Nucleus accumbens (tissue), 56 donors: Measurements from ENCODE around the gene AMDHD1.

Source experiments
- DNase-seq, 56 donors: peaks; one replicate each; lab custom pipeline; 2025; lab: John Stamatoyannopoulos, UW

Gene AMDHD1

DNA sequence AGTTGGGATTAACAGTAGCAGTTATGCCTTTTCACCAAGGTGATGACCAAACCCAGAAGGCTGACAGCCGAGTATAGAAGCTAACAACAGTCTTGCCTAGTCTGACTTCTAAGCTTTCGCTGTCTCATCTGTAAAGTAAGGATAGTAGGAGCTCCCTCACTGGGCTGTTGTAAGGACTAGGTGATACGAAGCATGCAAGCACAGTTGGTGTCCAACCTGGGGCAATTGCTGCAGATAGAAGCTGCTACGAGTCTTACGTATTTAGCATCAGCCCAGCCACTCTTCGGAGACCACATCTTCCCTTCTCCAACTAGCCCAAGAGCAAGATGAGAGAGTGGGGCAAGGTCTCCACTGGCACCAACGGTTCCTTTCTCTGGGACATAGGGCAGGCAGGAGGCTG, 47.0 kb downstream of the AMDHD1 start:
- no peak for DNase-seq

DNA sequence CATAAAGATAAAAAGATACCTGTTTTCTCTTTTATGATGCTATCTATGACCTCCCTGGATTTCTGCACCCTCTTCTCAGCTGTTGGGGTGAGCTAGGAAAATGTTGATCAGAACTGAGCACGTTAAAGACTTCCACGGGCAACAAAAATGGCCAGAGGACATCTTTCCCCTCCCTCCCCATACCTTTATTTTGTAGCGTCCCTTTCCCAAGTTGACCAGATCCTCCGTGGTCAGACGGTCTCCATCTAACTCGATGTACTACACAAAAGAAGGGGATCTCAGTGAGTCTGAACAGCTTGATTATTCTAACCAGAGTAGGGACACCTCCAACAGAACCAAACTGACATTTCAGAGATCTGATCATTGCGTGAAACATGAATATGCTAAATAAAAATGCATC, 50.8 kb downstream of the AMDHD1 start:
- no peak for DNase-seq

DNA sequence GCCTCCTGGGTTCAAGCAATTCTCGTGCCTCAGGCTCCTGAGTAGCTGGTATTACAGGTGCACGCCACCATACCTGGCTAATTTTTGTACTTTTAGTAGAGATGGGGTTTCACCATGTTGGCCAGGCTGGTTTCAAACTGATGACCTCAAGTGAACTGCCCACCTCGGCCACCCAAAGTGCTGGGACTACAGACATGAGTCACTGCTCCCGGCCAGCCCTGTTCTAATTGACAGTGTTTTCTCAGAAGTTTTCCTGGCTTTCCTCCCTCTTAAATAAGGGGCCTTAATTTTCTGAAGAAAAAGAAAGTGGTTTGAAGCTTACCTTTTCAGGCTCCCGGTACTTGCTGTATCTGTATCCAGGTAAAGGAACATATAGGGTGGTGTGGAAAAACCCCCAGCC, 51.3 kb downstream of the AMDHD1 start:
- no peak for DNase-seq

DNA sequence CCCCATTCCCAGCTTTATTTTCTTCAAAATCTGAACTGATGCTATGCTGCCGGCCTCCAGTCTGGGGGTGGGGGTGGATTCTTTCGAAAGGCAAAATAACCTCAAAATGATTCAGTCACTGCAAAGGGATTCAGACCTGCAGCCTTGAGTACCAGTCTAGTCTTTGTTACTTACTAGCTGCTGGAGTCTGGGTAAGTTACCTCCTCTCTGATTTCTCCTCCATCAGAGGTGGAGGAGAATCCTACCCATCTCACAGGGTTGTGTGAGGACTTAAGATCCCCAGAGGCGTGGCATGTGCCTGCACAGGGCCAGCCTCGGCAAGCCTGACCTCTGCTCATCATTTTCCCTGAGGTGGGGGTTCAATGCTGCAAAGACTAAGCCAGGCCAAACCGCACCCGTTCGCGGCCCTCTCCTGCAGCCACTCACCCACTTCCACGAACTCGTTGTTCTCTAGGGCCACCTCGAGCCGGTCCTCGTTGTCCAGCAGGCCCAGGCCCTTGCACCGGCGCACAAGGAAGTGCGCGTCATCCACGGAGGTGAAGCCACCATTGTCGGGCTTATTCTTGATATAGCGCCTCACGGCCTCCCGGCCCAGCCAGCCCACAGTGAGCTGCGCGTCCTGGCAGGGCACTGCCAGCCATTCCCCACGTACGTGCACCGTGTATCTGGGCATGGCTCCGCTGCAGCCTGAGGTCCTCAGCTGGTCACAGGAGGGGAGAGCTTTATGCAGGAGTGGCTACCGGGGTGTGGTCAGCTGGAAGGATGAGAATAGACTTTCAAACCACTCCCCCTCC, 52.3 kb downstream of the AMDHD1 start:
- no peak for DNase-seq

DNA sequence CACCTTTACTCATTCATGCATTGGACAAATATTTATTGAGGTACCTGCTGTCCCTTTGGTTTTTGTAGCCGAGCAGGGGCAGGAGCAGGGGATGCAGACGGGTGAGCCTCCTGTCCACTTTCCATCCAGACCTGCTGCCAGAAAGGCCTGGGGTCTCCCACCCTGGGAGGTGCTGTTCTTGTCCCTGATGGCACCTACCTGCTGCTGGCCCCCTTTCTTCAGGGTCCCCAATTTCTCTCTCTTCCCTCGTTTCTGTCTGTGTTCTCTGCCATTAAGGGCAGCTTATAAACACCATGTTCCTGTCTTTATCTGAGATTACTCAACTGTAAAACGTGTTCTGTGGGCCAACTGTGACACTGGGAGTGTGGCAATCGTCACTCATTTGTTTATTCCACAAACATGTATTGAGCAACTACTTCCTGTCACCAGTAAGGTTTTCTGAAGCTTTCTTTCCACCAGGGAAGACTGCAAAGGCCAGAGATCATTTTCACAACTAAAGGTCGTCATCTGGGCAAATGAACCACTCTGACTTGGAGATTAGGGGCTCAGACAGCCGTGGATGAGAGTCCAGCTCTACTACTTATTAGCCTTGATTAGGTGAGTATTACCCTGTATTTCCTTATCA, 53.0 kb downstream of the AMDHD1 start, which contains the start of gene HAL:
Gene HAL, minus strand, starts transcription at position 311 of the 625 bp plus-strand sequence. CDS start 434 bp downstream, outside the sequence.
- DNase-seq: no peak

DNA sequence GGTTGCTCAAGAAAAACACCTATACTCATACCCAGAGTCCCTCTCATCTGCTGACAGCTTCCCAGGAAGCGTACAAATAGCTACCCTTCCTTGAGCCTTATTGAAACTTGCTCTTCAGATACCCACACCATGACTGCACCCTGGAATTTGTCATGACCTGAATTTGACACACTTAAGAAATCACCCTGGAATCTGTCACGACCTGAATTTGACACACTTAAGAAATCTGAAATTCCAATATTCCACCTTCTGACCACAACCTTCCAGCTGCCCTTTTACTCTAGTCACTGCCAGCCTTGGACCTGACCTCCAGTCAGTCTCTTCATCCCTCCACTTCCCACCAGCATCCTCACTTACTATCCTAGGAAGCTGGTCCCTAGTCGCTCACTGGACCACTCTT, 54.1 kb downstream of the AMDHD1 start:
- DNase-seq: no peak

DNA sequence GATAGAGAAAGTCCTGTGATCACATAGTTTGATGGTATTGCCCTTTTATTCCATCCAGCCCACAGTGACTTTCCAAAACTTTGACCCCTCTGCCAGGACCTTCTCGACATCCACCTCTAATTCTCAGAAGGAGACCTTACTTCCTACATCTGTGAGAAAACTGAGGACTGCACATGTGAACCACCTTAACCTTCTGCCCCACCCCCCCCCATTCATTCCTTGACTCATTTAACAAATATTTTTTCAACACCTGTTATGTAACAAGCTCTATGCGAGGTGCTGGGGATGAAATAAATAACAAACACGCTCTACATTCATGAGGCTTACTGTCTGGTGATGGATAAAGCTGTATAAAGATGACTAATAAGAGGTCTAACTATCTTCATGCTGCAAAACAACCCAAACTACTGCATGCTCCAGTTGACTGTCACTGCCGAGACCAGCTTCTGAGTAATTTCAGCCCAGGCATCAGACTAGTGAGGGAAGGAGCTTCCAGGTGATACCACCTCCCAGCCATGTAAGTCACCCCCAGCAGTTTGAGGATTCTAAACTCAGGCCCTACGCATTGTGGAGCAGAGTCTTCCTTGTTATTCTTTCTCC, 54.9 kb downstream of the AMDHD1 start:
- no peak for DNase-seq

DNA sequence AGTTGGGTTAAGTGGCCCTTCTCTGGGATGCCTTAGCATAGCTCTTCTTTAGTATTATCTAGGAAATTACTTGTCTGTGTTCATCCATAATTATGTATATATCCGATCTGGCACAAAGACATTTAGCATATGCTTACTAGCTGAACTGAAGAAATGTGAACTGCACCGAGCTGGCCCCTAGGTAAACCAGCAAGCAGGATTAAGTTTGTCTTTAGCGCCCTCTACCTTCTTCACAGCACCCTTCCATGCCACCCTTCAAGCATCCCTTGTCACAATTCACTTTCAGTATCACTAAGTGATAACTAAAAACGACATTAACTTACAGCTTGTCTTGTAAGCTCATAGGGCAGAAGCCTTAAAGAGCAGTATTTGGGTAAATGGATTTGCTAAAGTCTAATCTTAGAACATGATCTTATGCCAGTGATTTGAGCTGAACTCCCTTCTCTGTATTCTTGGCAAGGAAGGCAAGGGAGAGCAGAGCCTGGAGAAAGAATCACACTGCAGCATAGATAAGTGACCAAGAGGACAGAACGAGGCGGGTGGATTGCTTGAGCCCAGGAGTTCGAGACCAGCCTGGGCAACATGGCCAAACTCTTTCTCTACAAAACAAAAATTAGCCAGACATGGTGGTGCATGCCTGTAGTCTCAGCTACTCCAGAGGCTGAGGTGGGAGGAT, 55.6 kb downstream of the AMDHD1 start:
- DNase-seq: peak in 34 of 56 donors; percentile 1 to 59 (median 10)

DNA sequence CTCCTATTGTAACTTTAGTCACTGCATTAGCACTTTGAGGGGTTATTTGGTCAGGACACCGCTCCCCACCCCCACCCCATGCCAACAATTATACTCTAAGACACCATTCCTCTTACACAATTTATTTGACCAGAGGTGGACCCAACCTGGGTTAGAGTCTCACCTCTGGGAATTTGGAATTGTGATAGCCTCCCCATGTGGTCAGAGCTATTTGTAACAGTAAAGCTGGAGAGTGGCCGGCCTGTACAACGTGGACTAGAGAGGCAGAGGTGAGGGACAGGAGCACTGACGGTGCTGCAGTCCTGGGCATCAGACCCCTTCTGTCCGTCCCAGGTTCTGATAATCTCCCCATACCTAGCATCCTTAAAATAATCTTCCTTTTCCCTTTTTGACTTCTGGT, 56.4 kb downstream of the AMDHD1 start:
- no peak for DNase-seq

DNA sequence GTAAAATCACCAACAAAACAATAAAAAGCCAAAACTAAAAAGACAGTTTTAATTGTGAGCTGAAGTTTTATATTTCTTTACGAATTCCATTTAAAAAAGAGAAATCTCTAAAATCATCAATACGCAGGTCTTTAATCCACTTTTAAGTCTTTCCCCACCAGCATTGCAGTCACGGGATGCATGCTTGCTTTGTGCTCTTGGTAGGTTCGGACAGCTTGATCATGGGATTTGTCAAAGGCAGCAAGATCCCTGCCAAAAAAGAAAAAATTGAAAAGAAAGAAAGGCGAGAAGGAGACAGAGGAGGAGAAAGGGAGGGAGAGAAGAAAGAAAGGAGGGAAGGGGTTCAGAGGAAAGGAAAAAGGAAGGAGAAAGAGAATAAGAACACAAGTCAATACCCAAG, 57.7 kb downstream of the AMDHD1 start:
- no peak for DNase-seq

DNA sequence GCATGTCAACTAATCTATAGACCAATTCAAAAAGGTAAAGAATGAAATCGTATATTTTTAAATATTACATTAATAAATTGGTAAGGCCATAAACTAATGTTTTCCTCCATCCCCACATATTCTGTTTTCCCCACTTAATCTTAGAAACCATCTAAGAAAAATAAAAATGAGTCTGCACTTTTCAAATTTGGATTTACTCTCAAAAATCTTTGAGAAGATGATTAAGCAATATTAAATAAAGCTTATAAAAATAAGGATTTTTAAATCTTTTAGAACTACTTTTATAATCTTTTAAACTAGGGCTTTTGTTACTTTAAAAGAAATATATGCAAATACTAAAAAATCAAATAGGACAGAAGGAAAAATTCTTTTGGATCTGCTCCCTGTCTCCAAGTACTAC, 63.6 kb downstream of the AMDHD1 start:
- DNase-seq: no peak

DNA sequence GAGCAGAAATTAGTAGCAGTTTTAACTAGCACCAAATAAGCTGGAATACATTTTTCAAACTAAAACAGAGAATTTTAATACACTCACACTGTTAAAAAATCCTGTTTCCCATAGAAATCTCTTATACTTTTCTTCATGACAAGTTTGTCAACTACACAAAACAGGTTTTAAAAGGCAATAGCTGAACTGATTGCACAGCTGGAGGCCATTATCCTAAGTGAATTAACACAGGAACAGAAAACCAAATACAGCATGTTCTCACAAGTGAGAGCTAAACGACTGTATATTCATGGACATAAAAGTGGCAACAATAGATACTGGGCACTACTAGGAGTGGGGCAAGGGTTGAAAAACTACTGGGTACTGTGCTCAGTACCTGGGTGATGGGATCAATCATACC, 64.6 kb downstream of the AMDHD1 start:
- DNase-seq: no peak

DNA sequence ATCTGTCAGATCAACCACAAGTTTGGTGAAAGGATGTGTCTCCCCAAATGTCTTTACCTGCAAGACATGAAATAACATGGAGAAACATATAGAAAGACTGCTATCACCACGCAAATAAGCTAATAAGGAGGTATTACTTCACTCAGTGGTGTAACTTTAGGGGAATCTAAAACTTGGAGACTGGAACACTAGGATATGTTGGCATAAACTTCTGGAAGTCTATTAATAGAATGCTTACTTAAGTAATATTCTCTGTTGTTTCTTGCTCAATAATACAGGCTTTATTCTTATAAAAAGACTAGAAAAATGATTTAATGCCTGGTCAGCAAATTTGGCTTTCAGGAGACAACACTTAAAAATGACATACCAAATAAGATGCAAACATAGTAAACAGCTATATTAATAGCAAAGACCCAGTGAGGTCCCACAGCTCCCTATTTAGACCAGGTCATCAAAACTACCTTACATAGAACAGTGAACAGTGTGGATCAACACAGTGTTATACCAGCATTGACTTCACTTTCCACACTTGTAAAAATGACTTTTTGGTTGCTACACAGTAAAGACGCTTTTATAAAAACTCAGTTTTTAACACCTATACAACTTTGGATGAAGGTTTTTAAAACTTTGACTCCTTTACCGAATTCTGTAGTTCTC, 71.9 kb downstream of the AMDHD1 start:
- DNase-seq: no peak

DNA sequence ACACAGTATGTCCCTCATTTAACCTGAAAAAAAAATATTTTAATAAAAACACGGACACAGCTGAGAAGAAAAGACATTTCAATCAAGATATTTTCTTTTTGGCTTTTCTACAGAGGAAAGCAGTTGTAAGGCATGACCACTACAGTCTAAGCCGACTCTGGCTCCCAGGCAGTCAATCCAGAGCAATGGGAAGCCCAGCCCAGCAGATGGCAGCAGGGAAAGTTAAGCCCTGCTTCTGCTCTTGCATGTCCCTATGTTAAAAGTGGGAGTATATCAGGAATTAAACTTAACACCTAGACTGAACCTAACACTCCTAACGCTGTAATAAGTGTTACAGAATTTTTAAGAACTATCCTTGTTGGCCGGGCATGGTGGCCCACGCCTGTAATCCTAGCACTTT, 72.5 kb downstream of the AMDHD1 start:
- DNase-seq: peak in 1 of 56 donors; percentile 6
